HTERT RPE-1 (cell line): ENCODE measurements around the gene VPS50.
"Not testable (repeated sequence)": the region's sequence is repeated elsewhere in the genome, so short reads cannot be mapped to it uniquely, and the experiment has no call there.

Experiments used
- in situ Hi-C: fragments of 300-500 bp; cut with MboI; formaldehyde crosslinking; loops from 4 replicates; pipeline ENCODE4 v1.14.3; 2020; ENCODE audit warnings: low sequenced_read_pairs

VPS50 gene

GRCh38 chr7:93239824-93240223, 7.7 kb downstream of the VPS50 start:
- in situ Hi-C loops, result no loop called here

GRCh38 chr7:93242106-93242505, 9.9 kb downstream of the VPS50 start:
- in situ Hi-C loops, result no loop called here

DNA sequence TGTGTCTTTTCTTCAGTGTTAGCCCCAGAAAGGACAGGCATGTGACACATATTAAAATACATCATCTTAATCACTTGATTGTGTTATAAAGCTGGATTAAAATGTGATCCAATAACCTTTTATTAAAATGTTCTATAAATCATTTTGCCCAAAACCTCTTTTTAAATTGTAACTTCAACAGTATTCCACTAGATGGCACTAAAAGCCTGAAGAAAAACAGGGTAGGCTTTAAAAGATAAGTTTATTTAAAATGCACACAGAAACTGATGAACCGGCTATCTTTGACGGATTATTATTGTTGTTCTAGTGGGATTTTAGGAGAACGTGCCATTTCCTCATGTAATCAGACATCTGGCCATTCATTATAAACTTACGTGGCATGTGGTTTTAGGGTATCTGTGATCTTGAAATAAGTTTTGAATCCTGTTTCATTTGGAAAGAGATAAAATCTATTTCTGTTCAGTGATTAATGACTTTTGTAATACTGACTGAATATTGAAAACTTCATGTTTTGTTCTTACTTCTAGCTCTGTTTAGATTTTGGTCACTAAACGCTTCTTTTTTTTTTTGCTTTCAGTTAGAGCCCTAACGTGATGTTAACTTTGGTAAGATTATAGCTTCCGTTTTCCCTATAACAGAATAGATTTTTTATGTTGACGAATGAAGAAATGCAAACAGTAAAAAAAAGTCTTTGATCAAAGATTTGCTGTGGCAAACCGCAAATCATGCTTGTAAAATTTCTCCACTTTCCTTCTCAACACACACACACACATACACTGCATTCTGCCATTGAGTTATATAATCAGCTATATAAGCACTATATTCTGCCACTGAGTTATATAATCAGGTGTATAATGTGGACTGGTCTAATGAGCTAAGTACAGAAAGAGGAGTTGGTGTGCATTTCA, 13.6 kb downstream of the VPS50 start:
- in situ Hi-C loops, result no loop called here

DNA sequence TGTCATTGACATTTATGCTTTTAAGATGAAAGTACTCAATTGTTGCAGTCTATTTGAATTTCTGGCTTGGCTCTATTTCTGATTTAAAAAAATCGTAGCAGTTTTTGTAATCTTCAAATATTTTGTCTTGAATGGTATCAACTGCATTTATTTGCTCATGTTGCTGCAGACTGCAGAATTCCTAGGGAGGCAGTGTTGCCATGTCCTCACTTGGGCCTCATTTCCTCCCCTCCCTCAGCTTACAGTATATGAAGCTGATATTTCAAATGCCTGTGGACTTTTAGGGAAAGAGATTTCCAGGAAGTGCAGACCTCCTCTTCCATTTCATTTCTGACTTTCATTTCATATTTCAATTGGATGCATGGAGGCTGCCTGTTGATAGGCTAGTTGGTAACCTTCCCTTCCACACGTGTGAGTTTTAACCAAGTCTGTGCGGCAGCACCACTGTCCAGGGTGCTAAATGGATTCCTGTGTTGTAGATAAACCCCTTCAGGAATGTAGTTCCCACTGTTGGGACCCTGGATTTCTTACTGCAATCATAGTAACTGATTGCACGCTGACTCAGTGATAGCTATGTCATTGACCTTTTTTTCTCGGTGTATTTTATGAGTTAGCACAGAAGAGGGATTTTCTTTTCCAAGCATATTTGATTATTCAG, 17.5 kb downstream of the VPS50 start:
- in situ Hi-C loops, result no loop called here

- in situ Hi-C loops, result no loop called here
These were observed 26.5 kb downstream of the VPS50 start for GRCh38 chr7:93258661-93259060.

DNA sequence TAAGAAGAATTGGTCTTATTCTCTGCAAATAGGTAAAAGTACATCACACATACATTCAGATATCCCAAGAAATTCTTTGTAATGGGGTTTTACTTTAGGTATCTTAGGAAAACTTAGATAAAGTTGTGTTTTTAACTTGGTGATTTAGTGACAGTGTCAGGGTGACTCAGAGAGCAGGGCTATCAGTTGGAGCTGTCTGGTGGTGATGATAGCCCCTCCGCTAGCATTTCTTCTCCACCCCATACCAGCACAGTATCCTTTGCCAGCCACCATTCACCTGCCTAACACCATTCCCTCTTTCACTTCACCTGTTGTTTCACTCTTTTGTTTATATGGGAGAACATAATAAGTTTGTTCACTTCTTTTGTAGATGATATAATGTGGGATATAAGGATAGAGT, 30.4 kb downstream of the VPS50 start:
- in situ Hi-C loops, result no loop called here

DNA sequence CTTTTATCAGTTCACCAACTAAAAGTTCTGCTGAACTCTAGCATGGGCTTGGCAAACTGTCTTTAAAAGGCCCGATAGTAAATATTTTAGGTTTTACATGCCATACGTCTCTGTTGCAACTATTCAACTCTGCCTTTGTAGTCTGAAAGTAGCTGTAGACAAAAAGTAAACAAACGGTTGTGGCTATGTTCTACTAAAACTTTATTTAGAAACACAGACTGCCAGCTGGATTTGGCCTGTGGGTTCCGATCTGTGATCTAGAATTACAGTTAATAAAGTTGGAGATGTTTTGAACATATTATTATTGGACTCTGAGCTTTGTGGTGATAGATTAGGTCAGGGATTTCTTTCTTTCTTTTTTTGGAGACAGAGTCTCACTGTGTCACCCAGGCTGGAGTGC, 33.1 kb downstream of the VPS50 start:
- in situ Hi-C loops, result no loop called here

- in situ Hi-C loops, result no loop called here
These were observed 47.4 kb downstream of the VPS50 start for GRCh38 chr7:93279541-93279940.

DNA sequence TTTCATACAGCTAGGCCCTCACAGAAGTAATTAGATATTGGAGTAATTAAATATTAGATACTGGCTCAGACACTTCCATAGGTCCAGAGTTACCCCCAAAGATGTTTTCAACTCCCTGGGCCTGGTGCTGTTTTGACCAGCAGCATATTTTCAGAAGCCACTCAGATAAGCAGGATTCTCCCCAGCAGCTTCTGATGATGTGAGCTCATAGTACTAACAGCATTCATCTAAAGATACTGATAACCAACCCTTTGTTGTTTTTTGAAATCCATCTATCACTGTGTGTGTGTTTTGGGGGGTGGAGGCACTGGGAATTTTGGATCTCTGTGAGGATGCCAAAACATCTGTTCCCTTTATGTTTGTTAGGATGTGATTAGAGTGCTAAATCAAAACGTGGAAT, 52.7 kb downstream of the VPS50 start:
- in situ Hi-C loops, result no loop called here

DNA sequence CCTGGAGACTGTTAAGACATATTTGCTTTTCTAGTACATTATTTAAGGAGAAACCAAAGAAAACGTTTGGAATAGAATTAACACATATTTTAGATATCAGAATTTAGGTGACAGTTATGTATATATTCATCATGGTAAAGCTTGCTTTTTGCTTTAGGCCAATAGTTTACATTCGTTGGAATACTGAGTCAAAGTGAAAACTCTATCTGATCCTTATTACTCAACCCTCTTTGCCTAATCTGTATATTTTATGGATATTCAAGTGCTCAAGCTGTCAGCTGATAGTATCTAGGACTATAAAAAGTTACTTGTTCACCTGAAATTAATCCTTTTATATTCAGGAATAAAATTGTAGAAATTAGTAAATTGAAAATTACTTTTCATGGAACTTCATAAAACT, 61.1 kb downstream of the VPS50 start:
- in situ Hi-C loops, result no loop called here

- in situ Hi-C loops, result no loop called here
These were observed 66.0 kb downstream of the VPS50 start for GRCh38 chr7:93298206-93298605.

GRCh38 chr7:93298671-93299070, 66.5 kb downstream of the VPS50 start:
- in situ Hi-C loops, result no loop called here

- in situ Hi-C loops, result no loop called here
These were observed 69.6 kb downstream of the VPS50 start for GRCh38 chr7:93301736-93302135.

DNA sequence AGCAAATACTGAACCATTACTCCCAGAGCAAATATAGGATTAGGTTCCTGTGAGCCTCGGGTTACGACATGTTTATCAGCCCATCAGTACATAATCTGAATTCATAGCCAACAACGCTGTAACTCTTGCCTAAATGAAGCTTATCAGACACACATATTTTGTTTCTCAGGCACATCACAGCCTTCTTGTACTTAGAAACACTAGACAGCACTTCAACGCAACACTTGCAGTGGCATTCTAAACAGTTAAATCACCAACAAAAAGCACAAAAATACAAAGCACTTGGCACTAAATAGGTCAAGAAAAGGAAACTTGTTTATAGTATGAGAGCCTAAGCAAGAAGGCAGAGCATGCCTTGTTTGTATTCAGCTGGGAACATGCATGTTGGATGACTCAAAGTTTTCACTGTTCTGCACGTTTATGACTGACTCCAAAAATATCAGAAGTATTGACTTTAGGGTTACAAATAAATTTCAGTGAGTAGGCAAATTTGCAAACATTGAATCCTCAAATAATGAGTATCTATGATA, 75.0 kb downstream of the VPS50 start:
- in situ Hi-C loops, result no loop called here

- in situ Hi-C loops, result no loop called here
These were observed 75.8 kb downstream of the VPS50 start for GRCh38 chr7:93307943-93308342.

GRCh38 chr7:93310346-93310745, 78.2 kb downstream of the VPS50 start:
- in situ Hi-C loops, result no loop called here

DNA sequence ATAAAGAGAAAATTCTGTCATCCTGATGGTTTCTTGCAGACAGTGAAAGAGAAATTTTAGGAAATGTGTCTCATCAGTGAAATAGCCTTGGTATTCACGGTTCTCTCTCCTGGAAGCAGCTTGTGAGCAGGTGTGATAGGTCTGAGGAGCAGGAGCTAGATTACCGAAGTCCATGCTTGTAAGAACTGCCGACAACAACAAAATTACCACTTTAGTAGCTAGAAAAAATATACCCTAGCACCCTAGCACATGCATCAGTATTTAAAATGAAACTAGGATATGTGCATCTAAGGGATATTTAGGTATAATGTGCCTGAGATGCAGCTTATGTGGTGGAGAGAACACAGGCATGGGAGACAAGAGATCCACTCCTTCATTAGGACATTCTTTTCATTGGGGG, 82.3 kb downstream of the VPS50 start:
- in situ Hi-C loops, result no loop called here

DNA sequence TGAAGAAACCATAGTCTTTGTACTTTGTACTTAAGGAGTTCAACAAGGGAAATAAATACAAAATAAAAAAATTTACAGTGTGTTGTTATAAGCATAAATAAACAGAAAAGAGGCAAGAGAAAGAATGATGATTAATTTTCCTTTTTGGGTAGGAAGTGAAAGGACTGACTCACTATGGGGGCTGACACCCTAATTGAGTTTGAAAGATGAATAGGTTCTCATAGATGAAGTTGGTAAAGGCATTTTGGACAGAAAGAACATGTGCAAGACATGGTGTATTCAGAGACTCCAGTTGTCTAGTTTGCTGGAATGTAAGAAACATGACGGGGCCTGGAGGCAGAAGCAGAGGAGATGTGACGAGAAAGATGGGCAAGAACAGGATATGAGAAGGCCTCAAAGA, 83.7 kb downstream of the VPS50 start:
- in situ Hi-C loops, result no loop called here

DNA sequence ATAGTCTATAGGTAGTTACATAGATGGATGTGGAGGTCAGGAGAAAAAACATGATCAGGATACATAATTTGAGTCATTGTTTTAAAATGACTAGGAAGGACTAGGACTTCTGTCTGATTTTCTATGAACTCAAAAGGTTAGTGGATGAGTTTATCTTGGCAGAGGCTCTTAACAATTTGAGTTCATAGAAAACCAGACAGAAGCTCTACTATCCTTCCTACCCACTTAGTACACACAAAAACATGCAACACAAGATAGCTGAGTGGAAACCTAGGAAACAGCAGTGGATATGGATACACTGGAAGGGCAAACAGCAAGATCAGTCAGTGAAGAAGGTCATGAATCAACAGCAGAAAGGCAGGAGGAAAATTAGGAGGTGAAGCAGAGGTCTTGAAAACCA, 84.6 kb downstream of the VPS50 start:
- in situ Hi-C loops, result no loop called here

- in situ Hi-C loops, result no loop called here
These were observed 88.7 kb downstream of the VPS50 start for GRCh38 chr7:93320887-93321286.

GRCh38 chr7:93326291-93326690, 94.1 kb downstream of the VPS50 start:
- in situ Hi-C loops, result not testable (repeated sequence)

GRCh38 chr7:93327006-93327633, 95.0 kb downstream of the VPS50 start:
- in situ Hi-C loops, result no loop called here
